Spinal cord (tissue), 10 donors: ENCODE results near the gene MICAL2. TPM values are rescaled to one million over a fixed set of nuclear protein-coding genes. Genes with fewer than 3 reads are reported as not detected.

Source experiments
- DNase-seq, 6 donors: peaks; one replicate each; pipeline versions ENCODE4 v3.0.0 to v3.0.0-alpha.2; 2013 to 2015; ENCODE audit warnings: low spot score in 6 of 6, low read depth in 4 of 6
- H3K27ac ChIP-seq: one replicate; pipeline ENCODE4 v1.5.1; 2013; ENCODE audit warnings: low read depth, low read length, control low read depth
- H3K27me3 ChIP-seq: one replicate; pipeline ENCODE4 v1.6.1; 2013; ENCODE audit warnings: low read length; ENCODE audit not compliant: control insufficient read depth, insufficient read depth
- H3K36me3 ChIP-seq: one replicate; pipeline ENCODE4 v1.6.1; 2013; ENCODE audit warnings: low read length; ENCODE audit not compliant: control insufficient read depth, insufficient read depth
- H3K4me1 ChIP-seq: one replicate; pipeline ENCODE4 v1.6.1; 2013; ENCODE audit warnings: low read length; ENCODE audit not compliant: control insufficient read depth, insufficient read depth
- H3K4me3 ChIP-seq: one replicate; pipeline ENCODE4 v1.5.1; 2013; ENCODE audit warnings: low read depth, low read length, control low read depth
- H3K9me3 ChIP-seq: one replicate; pipeline ENCODE4 v1.6.1; 2013; ENCODE audit warnings: low read length; ENCODE audit not compliant: control insufficient read depth, insufficient read depth
- WGBS: methylation state at CpG from one replicate; pipeline ENCODE4 v1.1.5; 2013; ENCODE audit warnings: missing lambda C conversion rate; ENCODE audit not compliant: insufficient coverage; 5-methylcytosine and 5-hydroxymethylcytosine counted together
- polyA plus RNA-seq, 2 donors: library from polyadenylated mRNA; unstranded; fragments of 120-200 nt; gene quantifications; one replicate each; pipeline ENCODE4 v1.2.1, GENCODE V29; 2013; ENCODE audit not compliant: insufficient read length in 2 of 2
- small RNA-seq: library from RNA; depleted of rRNA; stranded (forward); fragments of <200 nt; gene quantifications from one replicate; pipeline ENCODE3, GENCODE V24; 2014; ENCODE audit warnings: low replicate concordance
- total RNA-seq, 2 donors: library from RNA; depleted of rRNA in 1 of 2; stranded (reverse); fragments of 120-200 nt in 1 of 2; fragments of >200 nt in 1 of 2; gene quantifications; one replicate each; pipeline versions ENCODE4 v1.2.3 to v1.2.4, GENCODE V29; 2013 to 2014
- donor health status: healthy.

The MICAL2 gene
- total and polyA plus RNA-seq, 4 donors = 15.8 to 57.0 (median 23.2) TPM

- Histone ChIP-seq H3K9me3 (peaks cover 4% of the 10 kb centered on the region), H3K36me3 (no peaks in the 10 kb centered on the region), H3K4me3 (no peak overlapping the region), H3K4me1 (no peaks in the 10 kb centered on the region), H3K27me3 (no peaks in the 10 kb centered on the region), H3K27ac (no peak overlapping the region)
- DNase-seq = no peak
- WGBS = no CpG with 5 or more reads among the region's 5 CpGs
Observed at GRCh38 chr11:12294613-12295012, 184.2 kb downstream of the MICAL2 start.

GRCh38 chr11:12295943-12296342 is 185.6 kb downstream of the MICAL2 start:
- no peaks in the 10 kb centered on the region for H3K4me1 ChIP-seq
- WGBS = no CpG with 5 or more reads among the region's 2 CpGs
- no peak for DNase-seq
- H3K27ac ChIP-seq = no peak overlapping the region
- no peaks in the 10 kb centered on the region for H3K36me3 ChIP-seq
- no peak overlapping the region for H3K4me3 ChIP-seq
- no peaks in the 10 kb centered on the region for H3K27me3 ChIP-seq
- peaks cover 4% of the 10 kb centered on the region for H3K9me3 ChIP-seq

- no peaks in the 10 kb centered on the region for H3K27me3 ChIP-seq
- H3K36me3 ChIP-seq = no peaks in the 10 kb centered on the region
- no peak overlapping the region for H3K4me3 ChIP-seq
- H3K27ac ChIP-seq = no peak overlapping the region
- WGBS = no CpG with 5 or more reads among the region's 3 CpGs
- peaks cover 4% of the 10 kb centered on the region for H3K9me3 ChIP-seq
- DNase-seq = no peak
- no peaks in the 10 kb centered on the region for H3K4me1 ChIP-seq
Observed at GRCh38 chr11:12298610-12299009, 188.2 kb downstream of the MICAL2 start.

GRCh38 chr11:12301379-12301778 is 191.0 kb downstream of the MICAL2 start:
- Histone ChIP-seq H3K4me3 (no peak overlapping the region), H3K36me3 (no peaks in the 10 kb centered on the region), H3K9me3 (peaks cover 4% of the 10 kb centered on the region), H3K27me3 (no peaks in the 10 kb centered on the region), H3K27ac (no peak overlapping the region), H3K4me1 (no peaks in the 10 kb centered on the region)
- 100% methylated on average over 2 of the region's 3 CpGs for WGBS
- no peak for DNase-seq

- DNase-seq = no peak
- Histone ChIP-seq H3K4me3 (no peak overlapping the region), H3K27ac (no peak overlapping the region), H3K4me1 (no peaks in the 10 kb centered on the region), H3K27me3 (no peaks in the 10 kb centered on the region), H3K36me3 (no peaks in the 10 kb centered on the region), H3K9me3 (peaks cover 4% of the 10 kb centered on the region)
- no CpG with 5 or more reads among the region's 2 CpGs for WGBS
Observed at GRCh38 chr11:12303421-12304149, 193.2 kb downstream of the MICAL2 start.

- no peaks in the 10 kb centered on the region for H3K27me3 ChIP-seq
- no CpG with 5 or more reads among the region's 2 CpGs for WGBS
- no peak overlapping the region for H3K4me3 ChIP-seq
- no peak overlapping the region for H3K27ac ChIP-seq
- no peaks in the 10 kb centered on the region for H3K36me3 ChIP-seq
- H3K9me3 ChIP-seq = no peaks in the 10 kb centered on the region
- H3K4me1 ChIP-seq = no peaks in the 10 kb centered on the region
- no peak for DNase-seq
Observed at GRCh38 chr11:12306830-12307229, 196.4 kb downstream of the MICAL2 start.

GRCh38 chr11:12312132-12312531 is 201.7 kb downstream of the MICAL2 start:
- no peaks in the 10 kb centered on the region for H3K4me1 ChIP-seq
- DNase-seq = no peak
- peaks cover 2% of the 10 kb centered on the region for H3K9me3 ChIP-seq
- H3K36me3 ChIP-seq = no peaks in the 10 kb centered on the region
- H3K27ac ChIP-seq = no peak overlapping the region
- no peaks in the 10 kb centered on the region for H3K27me3 ChIP-seq
- WGBS = no CpG with 5 or more reads among the region's 4 CpGs
- no peak overlapping the region for H3K4me3 ChIP-seq

Small RNA genes lying within 50 kb of the gene (small RNA-seq; reads per million reads assigned to genes)
- not detected for gene MIR6124

Other genes starting within 250 kb of the MICAL2 start
- 100 to 1,000 TPM; 202 to 383 TPM for gene DKK3, start 102.0 kb upstream of the MICAL2 start, total RNA-seq
- gene DKK3, start 102.0 kb upstream of the MICAL2 start, polyA plus RNA-seq = 100 to 1,000 TPM; 450 to 464 TPM